ELR (cell line): ENCODE results near the gene IGFN1.
"Not testable (repeated sequence)": the region's sequence is repeated elsewhere in the genome, so short reads cannot be mapped to it uniquely, and the experiment has no call there.

Experiments
- DNase-seq: peaks from one replicate; pipeline ENCODE4 v3.0.0-alpha.2; 2015; ENCODE audit warnings: low read depth

Gene IGFN1

GRCh38 chr1:201248721-201249559, 58.3 kb downstream of the IGFN1 start:
- no peak for DNase-seq

GRCh38 chr1:201250326-201251011, 59.8 kb downstream of the IGFN1 start:
- DNase-seq: no peak

- no peak for DNase-seq
Measured at GRCh38 chr1:201251411-201251810, 60.8 kb downstream of the IGFN1 start.

- DNase-seq: no peak
Measured at GRCh38 chr1:201251851-201252430, 61.3 kb downstream of the IGFN1 start.

GRCh38 chr1:201252944-201253371, 62.3 kb downstream of the IGFN1 start:
- DNase-seq: no peak

GRCh38 chr1:201253411-201253810, 62.8 kb downstream of the IGFN1 start:
- DNase-seq: no peak

GRCh38 chr1:201253906-201254624, 63.4 kb downstream of the IGFN1 start:
- DNase-seq: no peak

- DNase-seq: peak; percentile 55
Measured at GRCh38 chr1:201254625-201255478, 64.2 kb downstream of the IGFN1 start.

- no peak for DNase-seq
Measured at GRCh38 chr1:201255479-201256362, 65.1 kb downstream of the IGFN1 start.

GRCh38 chr1:201258132-201258531, 67.5 kb downstream of the IGFN1 start:
- not testable (repeated sequence) for DNase-seq

GRCh38 chr1:201258763-201259230, 68.2 kb downstream of the IGFN1 start:
- no peak for DNase-seq

GRCh38 chr1:201259476-201260235, 69.0 kb downstream of the IGFN1 start:
- peak; percentile 77 for DNase-seq

- no peak for DNase-seq
Measured at GRCh38 chr1:201260236-201260590, 69.6 kb downstream of the IGFN1 start.

GRCh38 chr1:201260648-201261311, 70.2 kb downstream of the IGFN1 start:
- DNase-seq: no peak

- peak; percentile 60 for DNase-seq
Measured at GRCh38 chr1:201261771-201262547, 71.3 kb downstream of the IGFN1 start.

- DNase-seq: no peak
Measured at GRCh38 chr1:201262963-201263608, 72.5 kb downstream of the IGFN1 start.

- no peak for DNase-seq
Measured at GRCh38 chr1:201264072-201264471, 73.4 kb downstream of the IGFN1 start.

GRCh38 chr1:201264554-201264953, 73.9 kb downstream of the IGFN1 start:
- no peak for DNase-seq
